ENCODE measurements around the gene GNAQ. TPM values are rescaled to one million over a fixed set of nuclear protein-coding genes. Genes with fewer than 3 reads are reported as not detected.

GNAQ gene
- total and polyA plus RNA-seq, 2 of the 13 experiments (the other 11 are each of a cell fraction or from before 2014, with no cell fraction given) = 16.5 to 17.7 TPM

- TF ChIP-seq ATF2 (CRISPR knock-in tag; IDR thresholded peaks at IDR 0.05) (no peak), FOXA1 (IDR thresholded peaks at IDR 0.05) (peak; percentile 84), FOXA1 (CRISPR knock-in tag; IDR thresholded peaks at IDR 0.05) (peak; percentile 78), ZNF746 (CRISPR knock-in tag; IDR thresholded peaks at IDR 0.05) (no peak), CHD2 (IDR thresholded peaks at IDR 0.05; ENCODE audit: low read depth, low read length) (no peak), GATAD2A (CRISPR knock-in tag; IDR thresholded peaks at IDR 0.05) (peak; percentile 55; the same call in 1 of the 2 replicates), MXI1 (IDR thresholded peaks at IDR 0.05; ENCODE audit: borderline replicate concordance, low read depth, low read length) (no peak), ZFP41 (CRISPR knock-in tag; IDR thresholded peaks at IDR 0.05; ENCODE audit: borderline replicate concordance) (no peak), KLF12 (CRISPR knock-in tag; IDR thresholded peaks at IDR 0.05; ENCODE audit: borderline replicate concordance) (no peak), ZNF33B (CRISPR knock-in tag; IDR thresholded peaks at IDR 0.05) (no peak), ETV5 (CRISPR knock-in tag; IDR thresholded peaks at IDR 0.05; ENCODE audit: borderline replicate concordance) (no peak), HDAC2 (CRISPR knock-in tag; IDR thresholded peaks at IDR 0.05) (0 out of 2 replicates have a peak, but pooled peaks have one; percentile 22), CBX2 (IDR thresholded peaks at IDR 0.05; ENCODE audit: low read depth, low read length) (no peak), CBX2 (CRISPR knock-in tag; IDR thresholded peaks at IDR 0.05; ENCODE audit: low read depth) (no peak), HES4 (CRISPR knock-in tag; IDR thresholded peaks at IDR 0.05; ENCODE audit: borderline replicate concordance) (no peak), CREB3 (CRISPR knock-in tag; IDR thresholded peaks at IDR 0.05) (no peak), ZNF598 (CRISPR knock-in tag; IDR thresholded peaks at IDR 0.05; ENCODE audit: borderline replicate concordance) (no peak)
- TF ChIP-seq, protein P1, sequence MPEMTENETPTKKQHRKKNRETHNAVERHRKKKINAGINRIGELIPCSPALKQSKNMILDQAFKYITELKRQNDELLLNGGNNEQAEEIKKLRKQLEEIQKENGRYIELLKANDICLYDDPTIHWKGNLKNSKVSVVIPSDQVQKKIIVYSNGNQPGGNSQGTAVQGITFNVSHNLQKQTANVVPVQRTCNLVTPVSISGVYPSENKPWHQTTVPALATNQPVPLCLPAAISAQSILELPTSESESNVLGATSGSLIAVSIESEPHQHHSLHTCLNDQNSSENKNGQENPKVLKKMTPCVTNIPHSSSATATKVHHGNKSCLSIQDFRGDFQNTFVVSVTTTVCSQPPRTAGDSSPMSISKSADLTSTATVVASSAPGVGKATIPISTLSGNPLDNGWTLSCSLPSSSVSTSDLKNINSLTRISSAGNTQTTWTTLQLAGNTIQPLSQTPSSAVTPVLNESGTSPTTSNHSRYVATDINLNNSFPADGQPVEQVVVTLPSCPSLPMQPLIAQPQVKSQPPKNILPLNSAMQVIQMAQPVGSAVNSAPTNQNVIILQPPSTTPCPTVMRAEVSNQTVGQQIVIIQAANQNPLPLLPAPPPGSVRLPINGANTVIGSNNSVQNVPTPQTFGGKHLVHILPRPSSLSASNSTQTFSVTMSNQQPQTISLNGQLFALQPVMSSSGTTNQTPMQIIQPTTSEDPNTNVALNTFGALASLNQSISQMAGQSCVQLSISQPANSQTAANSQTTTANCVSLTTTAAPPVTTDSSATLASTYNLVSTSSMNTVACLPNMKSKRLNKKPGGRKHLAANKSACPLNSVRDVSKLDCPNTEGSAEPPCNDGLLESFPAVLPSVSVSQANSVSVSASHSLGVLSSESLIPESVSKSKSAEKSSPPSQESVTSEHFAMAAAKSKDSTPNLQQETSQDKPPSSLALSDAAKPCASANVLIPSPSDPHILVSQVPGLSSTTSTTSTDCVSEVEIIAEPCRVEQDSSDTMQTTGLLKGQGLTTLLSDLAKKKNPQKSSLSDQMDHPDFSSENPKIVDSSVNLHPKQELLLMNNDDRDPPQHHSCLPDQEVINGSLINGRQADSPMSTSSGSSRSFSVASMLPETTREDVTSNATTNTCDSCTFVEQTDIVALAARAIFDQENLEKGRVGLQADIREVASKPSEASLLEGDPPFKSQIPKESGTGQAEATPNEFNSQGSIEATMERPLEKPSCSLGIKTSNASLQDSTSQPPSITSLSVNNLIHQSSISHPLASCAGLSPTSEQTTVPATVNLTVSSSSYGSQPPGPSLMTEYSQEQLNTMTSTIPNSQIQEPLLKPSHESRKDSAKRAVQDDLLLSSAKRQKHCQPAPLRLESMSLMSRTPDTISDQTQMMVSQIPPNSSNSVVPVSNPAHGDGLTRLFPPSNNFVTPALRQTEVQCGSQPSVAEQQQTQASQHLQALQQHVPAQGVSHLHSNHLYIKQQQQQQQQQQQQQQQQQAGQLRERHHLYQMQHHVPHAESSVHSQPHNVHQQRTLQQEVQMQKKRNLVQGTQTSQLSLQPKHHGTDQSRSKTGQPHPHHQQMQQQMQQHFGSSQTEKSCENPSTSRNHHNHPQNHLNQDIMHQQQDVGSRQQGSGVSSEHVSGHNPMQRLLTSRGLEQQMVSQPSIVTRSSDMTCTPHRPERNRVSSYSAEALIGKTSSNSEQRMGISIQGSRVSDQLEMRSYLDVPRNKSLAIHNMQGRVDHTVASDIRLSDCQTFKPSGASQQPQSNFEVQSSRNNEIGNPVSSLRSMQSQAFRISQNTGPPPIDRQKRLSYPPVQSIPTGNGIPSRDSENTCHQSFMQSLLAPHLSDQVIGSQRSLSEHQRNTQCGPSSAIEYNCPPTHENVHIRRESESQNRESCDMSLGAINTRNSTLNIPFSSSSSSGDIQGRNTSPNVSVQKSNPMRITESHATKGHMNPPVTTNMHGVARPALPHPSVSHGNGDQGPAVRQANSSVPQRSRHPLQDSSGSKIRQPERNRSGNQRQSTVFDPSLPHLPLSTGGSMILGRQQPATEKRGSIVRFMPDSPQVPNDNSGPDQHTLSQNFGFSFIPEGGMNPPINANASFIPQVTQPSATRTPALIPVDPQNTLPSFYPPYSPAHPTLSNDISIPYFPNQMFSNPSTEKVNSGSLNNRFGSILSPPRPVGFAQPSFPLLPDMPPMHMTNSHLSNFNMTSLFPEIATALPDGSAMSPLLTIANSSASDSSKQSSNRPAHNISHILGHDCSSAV (CRISPR knock-in tag; IDR thresholded peaks at IDR 0.05; ENCODE audit: borderline replicate concordance) = no peak
- TF ChIP-seq, protein P2, sequence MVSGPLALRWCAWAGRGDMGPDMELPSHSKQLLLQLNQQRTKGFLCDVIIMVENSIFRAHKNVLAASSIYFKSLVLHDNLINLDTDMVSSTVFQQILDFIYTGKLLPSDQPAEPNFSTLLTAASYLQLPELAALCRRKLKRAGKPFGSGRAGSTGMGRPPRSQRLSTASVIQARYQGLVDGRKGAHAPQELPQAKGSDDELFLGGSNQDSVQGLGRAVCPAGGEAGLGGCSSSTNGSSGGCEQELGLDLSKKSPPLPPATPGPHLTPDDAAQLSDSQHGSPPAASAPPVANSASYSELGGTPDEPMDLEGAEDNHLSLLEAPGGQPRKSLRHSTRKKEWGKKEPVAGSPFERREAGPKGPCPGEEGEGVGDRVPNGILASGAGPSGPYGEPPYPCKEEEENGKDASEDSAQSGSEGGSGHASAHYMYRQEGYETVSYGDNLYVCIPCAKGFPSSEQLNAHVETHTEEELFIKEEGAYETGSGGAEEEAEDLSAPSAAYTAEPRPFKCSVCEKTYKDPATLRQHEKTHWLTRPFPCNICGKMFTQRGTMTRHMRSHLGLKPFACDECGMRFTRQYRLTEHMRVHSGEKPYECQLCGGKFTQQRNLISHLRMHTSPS (CRISPR knock-in tag; IDR thresholded peaks at IDR 0.05; ENCODE audit: low read depth) = no peak
Measured at GRCh38 chr9:77851882-77852595, 179.6 kb downstream of the GNAQ start (continued).

Data from HepG2 (cell line).